NT2/D1 (cell line): ENCODE data around the gene FAM9B.

Source experiments
- SUZ12 ChIP-seq: IDR thresholded peaks from 2 replicates; pipeline ENCODE4 v1.6.1; 2011; ENCODE audit not compliant: insufficient read length, insufficient read depth; ENCODE audit errors: extremely low read depth
- YY1 ChIP-seq: IDR thresholded peaks from 2 replicates; pipeline ENCODE4 v1.6.1; 2011; ENCODE audit not compliant: insufficient read length, insufficient read depth
- ZNF274 ChIP-seq: IDR thresholded peaks from 2 replicates; pipeline ENCODE4 v1.6.1; 2011; ENCODE audit warnings: mild to moderate bottlenecking, low read depth, low read length

GRCh38 chrX:9069573-9069972 is 35.6 kb upstream of the FAM9B start:
- TF ChIP-seq ZNF274 (no peak), SUZ12 (no peak), YY1 (no peak)
